ENCODE data around the gene TFAP2A.

Gene TFAP2A

DNA sequence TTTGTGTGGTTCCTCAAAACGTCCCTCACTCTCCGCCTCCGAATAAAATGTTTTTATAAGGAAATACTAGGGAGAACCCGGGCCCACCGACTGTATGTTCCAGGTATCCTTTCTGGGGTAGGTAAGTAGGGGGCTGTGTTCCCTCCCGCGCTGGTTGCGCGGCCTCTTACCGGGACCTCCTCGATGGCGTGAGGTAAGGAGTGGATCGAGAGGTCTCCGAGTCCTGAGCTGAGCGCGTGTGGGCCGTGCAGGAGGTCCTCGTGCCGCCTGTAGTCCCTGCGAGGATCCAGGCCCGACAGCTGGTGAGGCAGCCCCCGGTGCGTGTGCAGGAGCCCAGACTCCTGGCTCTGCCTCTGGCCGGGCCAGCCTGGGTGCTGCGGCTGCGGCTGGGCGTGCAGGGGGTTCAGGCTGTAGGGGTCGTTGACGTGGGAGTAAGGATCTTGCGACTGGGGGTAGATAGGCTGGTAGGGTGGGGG, 5.1 kb downstream of the TFAP2A start:
- Histone ChIP-seq H3K4me2 (ENCODE audit: low read length, poor library complexity, severe bottlenecking) (no peak overlapping the region), H4K91ac (ENCODE audit: low read length) (no peak overlapping the region), H3K36me3 (ENCODE audit: control insufficient read depth in 1 of 2, insufficient read depth in 2 of 2, low read depth in 1 of 2, low read length in 2 of 2) (peaks cover 0 to 4% of the 10 kb centered on the region in 2 experiments), H3K27ac (ENCODE audit: low read length, poor library complexity, severe bottlenecking) (no peak overlapping the region), H3K18ac (ENCODE audit: low read depth in 1 of 2, low read length in 2 of 2) (no peak overlapping the region), H3K14ac (ENCODE audit: low read length in 2 of 2) (peak overlapping the region in 1 of 2 experiments; percentile 36), H3K23ac (ENCODE audit: low read length in 2 of 2) (peak overlapping the region in 1 of 2 experiments; percentile 97), H3K9me3 (ENCODE audit: control insufficient read depth, low read length) (no peaks in the 10 kb centered on the region), H3K4ac (ENCODE audit: low read depth in 1 of 2, low read length in 2 of 2) (no peak overlapping the region), H2AK5ac (ENCODE audit: low read length, severe bottlenecking) (no peak overlapping the region), H2BK12ac (ENCODE audit: low read length in 2 of 2) (no peak overlapping the region), H2BK120ac (ENCODE audit: low read depth, low read length) (no peak overlapping the region), H4K8ac (ENCODE audit: low read length) (no peak overlapping the region), H3K27me3 (ENCODE audit: control insufficient read depth in 1 of 2, insufficient read depth in 1 of 2, low read length in 2 of 2) (peaks cover 75 to 97% of the 10 kb centered on the region in 2 experiments), H3K79me1 (replicated peaks; ENCODE audit: low read length, poor library complexity, severe bottlenecking) (peaks cover 2% of the 10 kb centered on the region), H3K9ac (ENCODE audit: low read length) (no peak overlapping the region), H2AFZ (ENCODE audit: low read depth, low read length) (no peak overlapping the region), H3K4me3 (ENCODE audit: insufficient read depth in 1 of 2, low read depth in 1 of 2, low read length in 2 of 2) (peak overlapping the region in 1 of 2 experiments; percentile 50), H2BK15ac (ENCODE audit: low read depth, poor library complexity, severe bottlenecking) (no peak overlapping the region), H2BK5ac (ENCODE audit: low read depth, low read length, poor library complexity, severe bottlenecking) (no peak overlapping the region), H3K4me1 (ENCODE audit: control insufficient read depth, insufficient read depth, low read depth, low read length) (peaks cover 32% of the 10 kb centered on the region)
- WGBS, result 6% methylated on average over 30 of the region's 30 CpGs
- no peak for DNase-seq

GRCh38 chr6:10409233-10409721, 5.6 kb downstream of the TFAP2A start:
- no peak overlapping the region for H3K18ac ChIP-seq (ENCODE audit: low read depth in 1 of 2, low read length in 2 of 2)
- no peak overlapping the region for H3K14ac ChIP-seq (ENCODE audit: low read length in 2 of 2)
- H3K9me3 ChIP-seq (ENCODE audit: control insufficient read depth, low read length), result no peaks in the 10 kb centered on the region
- H2BK15ac ChIP-seq (ENCODE audit: low read depth, poor library complexity, severe bottlenecking), result no peak overlapping the region
- no peak overlapping the region for H3K4ac ChIP-seq (ENCODE audit: low read depth in 1 of 2, low read length in 2 of 2)
- H3K23ac ChIP-seq (ENCODE audit: low read length in 2 of 2), result no peak overlapping the region
- H2AFZ ChIP-seq (ENCODE audit: low read depth, low read length), result no peak overlapping the region
- H2AK5ac ChIP-seq (ENCODE audit: low read length, severe bottlenecking), result no peak overlapping the region
- H3K4me1 ChIP-seq (ENCODE audit: control insufficient read depth, insufficient read depth, low read depth, low read length), result peaks cover 31% of the 10 kb centered on the region
- H3K36me3 ChIP-seq (ENCODE audit: control insufficient read depth in 1 of 2, insufficient read depth in 2 of 2, low read depth in 1 of 2, low read length in 2 of 2), result peaks cover 0 to 4% of the 10 kb centered on the region in 2 experiments
- H3K27me3 ChIP-seq (ENCODE audit: control insufficient read depth in 1 of 2, insufficient read depth in 1 of 2, low read length in 2 of 2), result peaks cover 72 to 95% of the 10 kb centered on the region in 2 experiments
- no peak for DNase-seq
- 7% methylated on average over 5 of the region's 8 CpGs for WGBS
- no peak overlapping the region for H2BK12ac ChIP-seq (ENCODE audit: low read length in 2 of 2)
- H3K27ac ChIP-seq (ENCODE audit: low read length, poor library complexity, severe bottlenecking), result no peak overlapping the region
- H3K4me2 ChIP-seq (ENCODE audit: low read length, poor library complexity, severe bottlenecking), result no peak overlapping the region
- H3K4me3 ChIP-seq (ENCODE audit: insufficient read depth in 1 of 2, low read depth in 1 of 2, low read length in 2 of 2), result no peak overlapping the region
- H3K9ac ChIP-seq (ENCODE audit: low read length), result no peak overlapping the region
- H2BK5ac ChIP-seq (ENCODE audit: low read depth, low read length, poor library complexity, severe bottlenecking), result no peak overlapping the region
- no peak overlapping the region for H4K8ac ChIP-seq (ENCODE audit: low read length)
- no peak overlapping the region for H4K91ac ChIP-seq (ENCODE audit: low read length)
- H2BK120ac ChIP-seq (ENCODE audit: low read depth, low read length), result no peak overlapping the region
- H3K79me1 ChIP-seq (replicated peaks; ENCODE audit: low read length, poor library complexity, severe bottlenecking), result peaks cover 4% of the 10 kb centered on the region

GRCh38 chr6:10408457-10408856, 6.4 kb downstream of the TFAP2A start:
- H3K4ac ChIP-seq (ENCODE audit: low read depth in 1 of 2, low read length in 2 of 2), result no peak overlapping the region
- H3K4me2 ChIP-seq (ENCODE audit: low read length, poor library complexity, severe bottlenecking), result no peak overlapping the region
- no peak overlapping the region for H2BK120ac ChIP-seq (ENCODE audit: low read depth, low read length)
- H3K14ac ChIP-seq (ENCODE audit: low read length in 2 of 2), result no peak overlapping the region
- H3K4me3 ChIP-seq (ENCODE audit: insufficient read depth in 1 of 2, low read depth in 1 of 2, low read length in 2 of 2), result no peak overlapping the region
- H4K8ac ChIP-seq (ENCODE audit: low read length), result no peak overlapping the region
- peaks cover 4% of the 10 kb centered on the region for H3K79me1 ChIP-seq (replicated peaks; ENCODE audit: low read length, poor library complexity, severe bottlenecking)
- H3K18ac ChIP-seq (ENCODE audit: low read depth in 1 of 2, low read length in 2 of 2), result no peak overlapping the region
- no peak overlapping the region for H2BK15ac ChIP-seq (ENCODE audit: low read depth, poor library complexity, severe bottlenecking)
- no peak overlapping the region for H3K9ac ChIP-seq (ENCODE audit: low read length)
- no peak overlapping the region for H2BK12ac ChIP-seq (ENCODE audit: low read length in 2 of 2)
- no peak overlapping the region for H3K23ac ChIP-seq (ENCODE audit: low read length in 2 of 2)
- no peak overlapping the region for H2AK5ac ChIP-seq (ENCODE audit: low read length, severe bottlenecking)
- DNase-seq, result no peak
- no peak overlapping the region for H2AFZ ChIP-seq (ENCODE audit: low read depth, low read length)
- H3K9me3 ChIP-seq (ENCODE audit: control insufficient read depth, low read length), result no peaks in the 10 kb centered on the region
- H3K4me1 ChIP-seq (ENCODE audit: control insufficient read depth, insufficient read depth, low read depth, low read length), result peaks cover 27% of the 10 kb centered on the region
- no CpG with 5 or more reads among the region's 1 CpG for WGBS
- no peak overlapping the region for H2BK5ac ChIP-seq (ENCODE audit: low read depth, low read length, poor library complexity, severe bottlenecking)
- H3K27ac ChIP-seq (ENCODE audit: low read length, poor library complexity, severe bottlenecking), result no peak overlapping the region
- H3K27me3 ChIP-seq (ENCODE audit: control insufficient read depth in 1 of 2, insufficient read depth in 1 of 2, low read length in 2 of 2), result peaks cover 64 to 91% of the 10 kb centered on the region in 2 experiments
- H4K91ac ChIP-seq (ENCODE audit: low read length), result no peak overlapping the region
- peaks cover 0 to 4% of the 10 kb centered on the region in 2 experiments for H3K36me3 ChIP-seq (ENCODE audit: control insufficient read depth in 1 of 2, insufficient read depth in 2 of 2, low read depth in 1 of 2, low read length in 2 of 2)

DNA sequence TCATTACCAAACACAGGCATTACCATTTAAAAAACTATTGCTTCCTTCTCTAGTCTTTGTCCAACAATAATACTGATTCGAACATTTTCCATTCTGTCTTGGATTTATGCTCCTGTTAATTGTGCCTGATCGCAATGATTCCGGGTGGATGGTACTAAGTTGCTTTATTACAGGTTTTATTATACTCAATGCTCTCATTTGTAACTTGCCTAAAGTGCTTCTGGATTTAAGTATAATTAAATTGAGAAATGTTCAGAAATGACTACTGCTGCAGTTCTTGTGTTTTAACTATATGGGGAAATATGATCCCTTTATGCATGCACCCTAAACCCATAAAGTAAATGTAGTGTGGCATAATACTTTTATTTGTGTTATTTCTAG, 7.2 kb downstream of the TFAP2A start:
- Histone ChIP-seq H3K9me3 (ENCODE audit: control insufficient read depth, low read length) (no peaks in the 10 kb centered on the region), H2BK15ac (ENCODE audit: low read depth, poor library complexity, severe bottlenecking) (no peak overlapping the region), H3K4me1 (ENCODE audit: control insufficient read depth, insufficient read depth, low read depth, low read length) (peaks cover 19% of the 10 kb centered on the region), H3K27me3 (ENCODE audit: control insufficient read depth in 1 of 2, insufficient read depth in 1 of 2, low read length in 2 of 2) (peaks cover 59 to 91% of the 10 kb centered on the region in 2 experiments), H4K8ac (ENCODE audit: low read length) (no peak overlapping the region), H3K4me2 (ENCODE audit: low read length, poor library complexity, severe bottlenecking) (no peak overlapping the region), H2BK120ac (ENCODE audit: low read depth, low read length) (no peak overlapping the region), H3K9ac (ENCODE audit: low read length) (no peak overlapping the region), H3K27ac (ENCODE audit: low read length, poor library complexity, severe bottlenecking) (no peak overlapping the region), H3K14ac (ENCODE audit: low read length in 2 of 2) (no peak overlapping the region), H3K36me3 (ENCODE audit: control insufficient read depth in 1 of 2, insufficient read depth in 2 of 2, low read depth in 1 of 2, low read length in 2 of 2) (peaks cover 0 to 4% of the 10 kb centered on the region in 2 experiments), H2BK12ac (ENCODE audit: low read length in 2 of 2) (no peak overlapping the region), H3K4me3 (ENCODE audit: insufficient read depth in 1 of 2, low read depth in 1 of 2, low read length in 2 of 2) (no peak overlapping the region), H4K91ac (ENCODE audit: low read length) (no peak overlapping the region), H3K79me1 (replicated peaks; ENCODE audit: low read length, poor library complexity, severe bottlenecking) (peaks cover 4% of the 10 kb centered on the region), H2AK5ac (ENCODE audit: low read length, severe bottlenecking) (no peak overlapping the region), H3K18ac (ENCODE audit: low read depth in 1 of 2, low read length in 2 of 2) (no peak overlapping the region), H3K23ac (ENCODE audit: low read length in 2 of 2) (no peak overlapping the region), H2AFZ (ENCODE audit: low read depth, low read length) (no peak overlapping the region), H3K4ac (ENCODE audit: low read depth in 1 of 2, low read length in 2 of 2) (no peak overlapping the region), H2BK5ac (ENCODE audit: low read depth, low read length, poor library complexity, severe bottlenecking) (no peak overlapping the region)
- 0% methylated on average over 1 of the region's 3 CpGs for WGBS
- DNase-seq, result no peak

Data from mesenchymal stem cell (in vitro differentiated cells and primary cell).